GM10266 (cell line): ENCODE data around the gene WDFY3.
"Not testable (repeated sequence)": the region's sequence is repeated elsewhere in the genome, so short reads cannot be mapped to it uniquely, and the experiment has no call there.

Source experiments
- DNase-seq: peaks from one replicate; pipeline ENCODE4 v3.0.0; 2012; ENCODE audit errors: extremely low spot score
- TF ChIP-seq, protein P1 (sequence below): IDR thresholded peaks from 2 replicates; pipeline ENCODE4 v1.5.1; 2012; ENCODE audit warnings: mild to moderate bottlenecking, low read depth; ENCODE audit not compliant: control insufficient read depth, insufficient read depth; ENCODE audit errors: missing control alignments

WDFY3 gene

DNA sequence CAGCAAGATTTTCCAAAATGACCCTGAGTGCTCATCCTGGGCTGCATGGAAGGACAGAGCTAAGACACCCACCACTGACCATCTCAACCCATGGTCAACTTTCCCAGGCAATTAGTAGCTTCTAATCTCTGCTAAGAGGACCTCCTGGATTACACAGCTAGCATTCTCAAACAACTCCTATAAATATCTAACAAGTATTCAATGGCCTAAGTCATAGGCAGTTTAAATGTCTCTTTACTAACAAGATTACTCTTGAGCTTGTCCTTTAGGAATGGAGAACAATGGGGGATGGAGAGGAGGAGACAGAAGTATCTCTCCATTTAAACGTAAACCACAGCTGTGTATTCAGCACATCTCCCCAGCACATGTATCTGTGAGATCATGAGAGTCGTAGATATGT is 118.1 kb downstream of the WDFY3 start:
- TF ChIP-seq, protein P1, sequence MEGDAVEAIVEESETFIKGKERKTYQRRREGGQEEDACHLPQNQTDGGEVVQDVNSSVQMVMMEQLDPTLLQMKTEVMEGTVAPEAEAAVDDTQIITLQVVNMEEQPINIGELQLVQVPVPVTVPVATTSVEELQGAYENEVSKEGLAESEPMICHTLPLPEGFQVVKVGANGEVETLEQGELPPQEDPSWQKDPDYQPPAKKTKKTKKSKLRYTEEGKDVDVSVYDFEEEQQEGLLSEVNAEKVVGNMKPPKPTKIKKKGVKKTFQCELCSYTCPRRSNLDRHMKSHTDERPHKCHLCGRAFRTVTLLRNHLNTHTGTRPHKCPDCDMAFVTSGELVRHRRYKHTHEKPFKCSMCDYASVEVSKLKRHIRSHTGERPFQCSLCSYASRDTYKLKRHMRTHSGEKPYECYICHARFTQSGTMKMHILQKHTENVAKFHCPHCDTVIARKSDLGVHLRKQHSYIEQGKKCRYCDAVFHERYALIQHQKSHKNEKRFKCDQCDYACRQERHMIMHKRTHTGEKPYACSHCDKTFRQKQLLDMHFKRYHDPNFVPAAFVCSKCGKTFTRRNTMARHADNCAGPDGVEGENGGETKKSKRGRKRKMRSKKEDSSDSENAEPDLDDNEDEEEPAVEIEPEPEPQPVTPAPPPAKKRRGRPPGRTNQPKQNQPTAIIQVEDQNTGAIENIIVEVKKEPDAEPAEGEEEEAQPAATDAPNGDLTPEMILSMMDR, result no peak
- no peak for DNase-seq

DNA sequence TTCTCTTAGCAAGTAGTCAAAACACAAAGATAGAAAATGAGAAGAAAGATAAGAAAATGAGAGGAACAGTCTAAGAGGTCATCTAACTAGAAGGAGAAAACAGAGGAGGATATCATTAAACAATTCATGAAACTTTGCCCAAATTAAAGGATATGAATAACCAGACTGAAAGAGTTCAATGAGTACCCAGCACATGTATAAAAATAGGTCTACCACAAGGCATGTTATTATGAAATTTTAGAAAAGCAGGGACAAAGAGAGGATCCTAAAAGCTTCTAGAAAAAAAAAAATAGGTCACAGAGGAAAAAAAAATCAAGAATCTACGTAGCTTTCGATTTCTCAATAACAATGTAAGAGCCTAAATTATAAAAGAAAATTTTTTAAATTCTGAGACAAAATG is 118.5 kb downstream of the WDFY3 start:
- DNase-seq, result no peak
- TF ChIP-seq, protein P1, result no peak

DNA sequence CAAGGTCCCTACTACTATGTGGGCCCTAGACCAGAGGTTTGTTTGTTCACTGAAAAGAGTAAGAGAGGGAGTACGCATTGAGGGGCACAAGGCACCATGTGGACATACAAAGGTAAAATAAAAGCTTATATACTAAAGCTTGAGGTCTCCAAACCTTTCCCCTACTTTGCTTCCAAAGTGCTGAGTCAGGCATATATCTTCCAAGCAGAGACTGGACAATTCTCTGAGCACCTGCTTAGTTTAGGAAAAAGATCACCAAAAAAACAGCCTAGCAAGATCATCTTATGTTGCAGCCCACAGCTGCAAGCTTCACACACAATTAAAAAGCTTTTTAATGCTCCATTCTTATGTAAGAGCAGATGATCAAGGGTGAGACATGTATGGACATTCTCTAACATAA is 119.5 kb downstream of the WDFY3 start:
- DNase-seq, result no peak
- TF ChIP-seq, protein P1, result no peak

DNA sequence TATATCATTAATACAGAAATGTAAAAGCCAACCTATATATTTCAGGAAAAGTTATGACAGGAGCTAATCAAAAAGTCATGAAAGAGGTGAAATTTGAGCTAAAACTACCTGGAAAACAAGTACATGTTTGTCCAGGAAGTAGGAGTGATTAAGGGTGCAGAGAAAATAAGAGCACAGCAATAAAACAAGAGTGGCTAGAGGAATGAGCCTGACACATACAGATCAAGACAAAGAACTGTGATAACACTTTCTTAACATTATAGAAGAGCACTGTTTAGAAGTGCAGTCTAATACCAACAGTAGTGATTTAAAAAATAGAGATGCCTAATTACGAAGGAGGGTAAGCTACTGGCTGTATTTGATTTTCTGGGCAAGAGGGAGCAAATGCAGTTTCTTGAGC is 125.1 kb downstream of the WDFY3 start:
- TF ChIP-seq, protein P1, result no peak
- no peak for DNase-seq

DNA sequence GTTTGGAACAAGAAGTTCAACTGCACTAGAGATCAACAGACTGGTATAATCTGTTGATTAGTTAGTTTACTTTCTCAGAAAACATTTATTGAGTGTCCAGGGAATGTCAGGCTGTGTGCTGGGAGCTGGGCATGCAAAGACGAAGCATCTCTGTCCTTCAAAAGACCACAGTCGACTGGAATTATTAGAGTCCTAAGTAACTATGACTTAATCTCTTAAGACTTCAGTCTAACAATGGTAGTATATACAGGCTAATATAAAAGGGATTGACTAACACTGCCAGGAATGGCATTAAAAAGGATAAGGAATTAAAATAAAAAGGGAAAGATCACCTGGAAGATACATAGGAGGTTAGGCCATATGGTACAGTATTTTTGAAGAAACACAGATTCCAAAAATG is 128.7 kb downstream of the WDFY3 start:
- no peak for DNase-seq
- TF ChIP-seq, protein P1, result no peak

DNA sequence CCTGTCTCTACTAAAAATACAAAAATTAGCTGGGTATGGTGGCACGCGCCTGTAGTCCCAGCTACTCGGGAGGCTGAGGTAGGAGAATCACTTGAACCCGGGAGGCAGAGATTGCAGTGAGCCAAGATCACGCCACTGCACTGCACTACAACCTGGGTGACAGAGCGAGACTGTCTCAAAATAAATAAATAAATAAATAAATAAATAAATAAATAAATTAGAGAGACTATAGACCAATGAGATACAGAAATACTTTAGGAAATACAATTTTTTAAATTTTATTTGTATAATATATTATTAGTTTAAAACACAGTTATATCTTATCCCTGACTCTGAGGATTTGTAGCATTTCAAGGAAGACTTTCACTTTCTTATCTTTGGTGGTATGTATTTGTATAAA is 136.9 kb downstream of the WDFY3 start:
- not testable (repeated sequence) for DNase-seq

DNA sequence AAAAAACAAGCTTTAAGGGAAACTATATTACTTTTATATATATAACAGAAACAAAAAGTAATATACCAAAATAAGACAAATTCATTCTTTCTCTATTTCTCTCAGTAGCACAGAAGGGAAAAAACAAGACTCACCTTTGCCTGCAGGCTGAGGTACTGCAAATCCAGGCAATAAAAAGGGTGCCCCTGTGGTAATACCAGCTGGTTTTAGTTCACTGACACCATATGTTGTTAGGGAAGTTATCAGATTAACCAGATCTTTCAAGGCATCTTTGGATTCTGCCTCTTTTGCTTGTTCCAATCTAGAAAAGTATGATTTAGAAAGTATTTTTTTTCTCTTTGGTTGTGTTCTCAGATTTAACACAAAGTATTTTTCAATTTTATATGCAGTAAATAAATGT is 139.8 kb downstream of the WDFY3 start:
- TF ChIP-seq, protein P1, result no peak
- no peak for DNase-seq

DNA sequence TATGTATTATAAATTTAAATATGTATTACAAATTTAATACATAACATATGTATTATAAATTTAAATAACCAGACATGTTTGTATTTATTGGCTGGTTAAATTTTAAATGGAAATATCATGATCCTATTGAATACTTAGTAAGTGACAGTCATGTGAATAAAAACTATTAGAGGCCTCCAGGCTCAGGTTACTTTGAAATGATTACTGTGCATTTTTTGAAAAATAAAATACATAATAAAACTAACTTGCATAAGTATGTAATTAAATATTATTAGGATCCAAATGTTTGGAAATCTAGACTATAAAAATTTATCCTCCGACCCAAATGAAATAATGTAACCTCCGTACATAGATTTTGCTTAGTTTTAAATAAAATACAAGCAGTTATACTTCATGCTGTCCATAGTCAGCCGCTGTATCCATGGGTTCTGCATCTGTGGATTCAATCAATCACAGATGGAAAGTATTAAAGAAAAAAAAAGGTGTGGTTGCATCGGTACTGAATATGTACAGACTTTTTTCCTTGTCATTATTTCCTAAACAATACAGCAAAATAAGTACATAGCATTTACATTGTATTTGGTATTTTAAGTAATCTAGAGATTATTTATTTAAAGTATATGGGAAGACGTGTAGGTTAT is 140.7 kb downstream of the WDFY3 start:
- TF ChIP-seq, protein P1, result no peak
- no peak for DNase-seq
